Measurements from ENCODE around the gene AFP.

DNA sequence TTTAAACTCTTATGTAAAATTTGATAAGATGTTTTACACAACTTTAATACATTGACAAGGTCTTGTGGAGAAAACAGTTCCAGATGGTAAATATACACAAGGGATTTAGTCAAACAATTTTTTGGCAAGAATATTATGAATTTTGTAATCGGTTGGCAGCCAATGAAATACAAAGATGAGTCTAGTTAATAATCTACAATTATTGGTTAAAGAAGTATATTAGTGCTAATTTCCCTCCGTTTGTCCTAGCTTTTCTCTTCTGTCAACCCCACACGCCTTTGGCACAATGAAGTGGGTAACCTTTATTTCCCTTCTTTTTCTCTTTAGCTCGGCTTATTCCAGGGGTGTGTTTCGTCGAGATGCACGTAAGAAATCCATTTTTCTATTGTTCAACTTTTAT is 32.0 kb upstream of the AFP start, which contains the start of gene ALB:
- TF ChIP-seq, protein P1, sequence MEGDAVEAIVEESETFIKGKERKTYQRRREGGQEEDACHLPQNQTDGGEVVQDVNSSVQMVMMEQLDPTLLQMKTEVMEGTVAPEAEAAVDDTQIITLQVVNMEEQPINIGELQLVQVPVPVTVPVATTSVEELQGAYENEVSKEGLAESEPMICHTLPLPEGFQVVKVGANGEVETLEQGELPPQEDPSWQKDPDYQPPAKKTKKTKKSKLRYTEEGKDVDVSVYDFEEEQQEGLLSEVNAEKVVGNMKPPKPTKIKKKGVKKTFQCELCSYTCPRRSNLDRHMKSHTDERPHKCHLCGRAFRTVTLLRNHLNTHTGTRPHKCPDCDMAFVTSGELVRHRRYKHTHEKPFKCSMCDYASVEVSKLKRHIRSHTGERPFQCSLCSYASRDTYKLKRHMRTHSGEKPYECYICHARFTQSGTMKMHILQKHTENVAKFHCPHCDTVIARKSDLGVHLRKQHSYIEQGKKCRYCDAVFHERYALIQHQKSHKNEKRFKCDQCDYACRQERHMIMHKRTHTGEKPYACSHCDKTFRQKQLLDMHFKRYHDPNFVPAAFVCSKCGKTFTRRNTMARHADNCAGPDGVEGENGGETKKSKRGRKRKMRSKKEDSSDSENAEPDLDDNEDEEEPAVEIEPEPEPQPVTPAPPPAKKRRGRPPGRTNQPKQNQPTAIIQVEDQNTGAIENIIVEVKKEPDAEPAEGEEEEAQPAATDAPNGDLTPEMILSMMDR (IDR thresholded peaks at IDR 0.05; ENCODE audit: borderline replicate concordance, extremely low read depth, low read length, poor library complexity, severe bottlenecking): no peak
- TF ChIP-seq EZH2 (IDR thresholded peaks at IDR 0.05; ENCODE audit: borderline replicate concordance, low read depth, low read length, severe bottlenecking): no peak
